ENCODE data around the gene SPACA4.
A peak's percentile ranks its signal among the peaks of the same experiment; 100 is the strongest.
"Not testable (repeated sequence)": the region's sequence is repeated elsewhere in the genome, so short reads cannot be mapped to it uniquely, and the experiment has no call there.

The SPACA4 gene

DNA sequence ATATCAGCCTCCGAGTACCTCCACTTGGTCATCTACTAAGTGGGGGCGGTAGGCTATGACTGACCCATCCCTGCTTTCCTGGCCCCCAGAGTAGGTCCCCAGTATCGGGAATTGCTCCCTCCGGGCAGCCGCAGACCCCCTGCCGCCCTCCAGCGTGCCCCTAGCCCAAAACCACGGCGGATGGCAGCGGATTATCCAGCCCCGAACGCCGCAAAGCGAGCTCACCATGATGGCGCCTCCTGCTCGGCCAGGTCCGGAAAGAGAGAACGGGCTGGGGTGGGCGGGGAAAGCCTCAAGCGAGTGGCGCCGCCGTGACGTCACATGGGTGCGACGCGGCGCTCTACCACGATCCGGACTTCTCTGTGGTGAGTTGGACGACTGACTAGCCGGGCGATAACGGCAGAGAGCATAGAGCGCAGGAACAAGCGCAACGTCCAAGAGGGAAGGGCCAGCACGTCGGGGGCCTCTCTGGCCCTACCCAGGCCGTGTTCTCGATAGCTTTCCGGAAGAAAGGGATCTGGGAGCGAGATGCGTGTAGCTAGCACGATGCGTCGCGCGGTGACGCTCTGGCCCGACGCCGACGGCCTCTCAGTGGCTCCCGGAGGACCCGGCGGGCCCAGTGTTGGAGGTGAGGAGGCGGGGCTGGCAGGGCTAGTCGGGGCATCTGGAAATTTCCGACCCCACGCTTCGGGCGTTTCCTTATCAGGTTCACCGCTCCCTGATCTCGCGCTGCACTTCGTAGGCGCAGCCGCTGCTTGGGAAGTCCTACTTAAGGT, 12.6 kb downstream of the SPACA4 start, which contains the start of the genes RPL18 and SPHK2:
Gene RPL18, minus strand, starts transcription at position 263 of the 776 bp plus-strand sequence. Its CDS starts 35 bp downstream, at position 228.
Gene SPHK2, plus strand, starts transcription at position 591 of the 776 bp plus-strand sequence. CDS start 1,009 bp downstream, outside the sequence.
- peak; percentile 98 for DNase-seq (ENCODE audit: low read depth)

DNA sequence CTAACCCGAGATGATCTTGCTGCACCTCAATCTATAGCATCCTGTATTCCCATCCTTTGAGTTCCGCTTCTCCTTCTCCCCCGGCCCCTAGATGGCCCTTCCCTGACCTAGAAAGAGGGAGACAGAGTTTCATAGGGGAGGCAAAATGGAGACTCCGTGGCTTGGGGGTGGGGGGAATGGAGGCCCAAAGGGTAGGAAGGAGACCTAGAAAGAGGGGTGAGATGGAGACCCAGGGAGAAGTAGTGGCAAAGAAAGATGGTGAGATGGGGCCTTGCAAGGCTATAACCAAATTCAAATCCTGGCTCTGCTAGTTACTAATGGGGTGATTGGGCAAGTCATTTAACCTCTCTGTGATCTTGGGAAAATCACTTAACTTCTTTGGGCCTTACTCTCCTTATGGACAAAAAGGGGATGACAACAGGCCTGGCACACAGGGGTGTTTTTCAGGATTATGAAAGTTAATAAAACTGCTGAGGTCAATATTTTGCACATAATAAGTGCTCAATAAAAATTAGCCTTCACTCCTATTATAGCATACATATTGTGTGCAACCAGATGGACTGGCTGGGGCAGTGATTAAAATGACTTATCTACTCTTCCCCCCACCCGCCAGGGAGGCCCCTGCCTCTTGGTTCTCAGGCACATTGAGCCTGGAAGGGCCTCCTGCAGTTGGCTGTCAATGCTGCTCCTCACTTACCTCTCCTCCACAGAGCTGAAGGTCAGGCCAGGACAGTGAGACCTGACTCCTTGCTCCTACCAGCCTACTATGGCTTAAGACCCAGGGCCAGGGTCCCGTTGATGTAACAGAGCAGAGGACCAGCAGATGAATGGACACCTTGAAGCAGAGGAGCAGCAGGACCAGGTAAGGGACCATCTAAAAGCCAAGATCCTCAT, 13.4 kb downstream of the SPACA4 start:
- peak; percentile 49 for DNase-seq (ENCODE audit: low read depth)

DNA sequence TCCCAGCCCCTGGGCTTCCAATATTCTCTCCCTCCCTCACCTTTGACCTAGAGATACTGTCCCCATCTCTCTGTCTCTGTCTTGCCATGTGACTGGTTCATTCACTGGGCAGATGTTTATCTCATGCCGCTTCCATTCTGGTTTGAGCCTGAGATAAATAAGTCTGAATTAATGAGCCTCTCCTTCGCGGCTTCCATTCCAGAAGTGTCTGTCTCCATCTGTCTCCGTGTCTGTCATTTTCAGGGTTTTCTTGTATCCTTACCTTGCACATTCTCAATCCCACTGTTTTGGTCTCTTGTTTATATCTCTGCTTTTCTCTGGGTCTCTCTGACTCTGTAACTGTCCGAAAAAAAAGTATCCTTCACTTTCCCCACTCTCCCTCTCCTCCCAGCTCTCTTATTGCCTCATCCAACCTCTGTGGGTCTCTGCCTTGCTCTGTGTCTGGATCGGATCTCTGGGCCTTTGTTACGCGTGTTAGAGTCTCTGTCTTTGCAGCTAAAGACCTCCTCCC, 17.1 kb downstream of the SPACA4 start:
- DNase-seq (ENCODE audit: low read depth): no peak

DNA sequence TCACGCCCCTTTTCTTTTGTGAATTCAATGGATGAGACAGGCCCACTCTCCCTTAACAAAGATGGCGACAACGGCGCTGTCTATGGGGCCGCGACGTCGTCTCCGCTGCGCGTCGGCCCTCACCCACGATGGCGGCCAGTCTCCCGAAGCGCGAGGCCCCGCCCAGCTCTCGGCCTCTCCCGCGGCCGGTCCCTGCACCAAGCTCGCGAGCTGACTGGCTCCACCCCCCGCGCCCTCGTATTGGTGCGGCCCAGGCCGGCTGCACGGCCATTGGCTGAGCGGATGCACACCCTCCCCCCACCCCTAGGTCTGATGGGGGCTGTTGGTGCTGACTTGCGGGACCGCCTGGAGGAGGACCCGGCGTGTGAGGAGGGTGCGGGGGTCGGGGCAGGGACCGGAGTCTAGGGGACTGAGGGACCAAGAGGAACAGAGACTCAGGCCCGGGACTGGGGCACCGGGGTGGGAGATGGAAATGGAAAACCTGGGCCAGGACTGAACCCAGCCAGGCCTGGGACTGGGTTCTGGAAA, 17.6 kb downstream of the SPACA4 start:
- peak; percentile 97 for DNase-seq (ENCODE audit: low read depth)

DNA sequence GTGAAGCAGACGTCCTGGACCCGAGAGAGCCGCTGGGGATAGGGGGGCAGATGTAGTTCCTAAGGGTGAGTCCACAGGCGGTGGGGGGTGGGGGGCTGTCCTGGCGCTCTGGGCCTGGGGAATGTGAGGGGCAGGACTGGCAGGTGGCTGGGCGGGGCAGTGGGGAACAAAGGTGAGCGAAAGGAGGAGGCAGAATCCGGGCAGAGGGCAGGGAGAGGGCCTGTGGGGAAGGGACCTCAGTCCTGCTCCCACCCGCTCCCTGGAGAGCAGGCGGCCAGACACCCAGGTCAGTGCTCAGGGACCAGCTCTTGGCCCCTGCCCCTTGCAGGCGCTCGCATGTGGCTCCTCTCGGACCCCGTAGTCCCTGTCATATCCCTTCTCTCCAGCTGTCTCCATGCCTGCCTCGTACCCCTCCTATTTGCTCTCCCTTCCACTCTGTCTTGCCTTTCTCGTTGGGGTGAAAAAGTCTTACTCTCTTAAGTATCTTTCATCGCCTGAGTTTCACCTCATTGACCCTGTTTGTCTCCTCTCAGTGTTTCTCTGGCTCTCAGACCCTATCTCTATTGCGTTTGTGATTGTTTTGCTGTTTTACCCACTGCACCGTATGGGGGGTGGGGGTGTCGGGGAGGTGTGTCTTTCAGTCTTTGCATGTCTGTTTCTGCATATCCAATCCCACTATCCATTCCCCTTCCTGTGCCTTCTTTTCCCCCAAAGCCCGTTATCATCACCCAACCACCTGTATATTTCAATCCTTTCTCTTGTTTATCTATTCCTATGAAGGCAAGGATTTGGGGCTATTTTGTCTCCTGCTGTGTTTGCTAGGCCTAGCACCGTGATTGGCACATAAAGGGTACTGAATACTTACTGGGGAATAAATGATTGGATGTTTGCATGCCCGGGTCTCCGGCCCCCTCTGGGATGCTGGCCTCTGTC, 18.5 kb downstream of the SPACA4 start:
- DNase-seq (ENCODE audit: low read depth): no peak

DNA sequence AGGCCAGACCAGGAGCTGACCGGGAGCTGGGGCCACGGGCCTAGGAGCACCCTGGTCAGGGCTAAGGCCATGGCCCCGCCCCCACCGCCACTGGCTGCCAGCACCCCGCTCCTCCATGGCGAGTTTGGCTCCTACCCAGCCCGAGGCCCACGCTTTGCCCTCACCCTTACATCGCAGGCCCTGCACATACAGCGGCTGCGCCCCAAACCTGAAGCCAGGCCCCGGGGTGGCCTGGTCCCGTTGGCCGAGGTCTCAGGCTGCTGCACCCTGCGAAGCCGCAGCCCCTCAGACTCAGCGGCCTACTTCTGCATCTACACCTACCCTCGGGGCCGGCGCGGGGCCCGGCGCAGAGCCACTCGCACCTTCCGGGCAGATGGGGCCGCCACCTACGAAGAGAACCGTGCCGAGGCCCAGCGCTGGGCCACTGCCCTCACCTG, 19.4 kb downstream of the SPACA4 start:
- no peak for DNase-seq (ENCODE audit: low read depth)

DNA sequence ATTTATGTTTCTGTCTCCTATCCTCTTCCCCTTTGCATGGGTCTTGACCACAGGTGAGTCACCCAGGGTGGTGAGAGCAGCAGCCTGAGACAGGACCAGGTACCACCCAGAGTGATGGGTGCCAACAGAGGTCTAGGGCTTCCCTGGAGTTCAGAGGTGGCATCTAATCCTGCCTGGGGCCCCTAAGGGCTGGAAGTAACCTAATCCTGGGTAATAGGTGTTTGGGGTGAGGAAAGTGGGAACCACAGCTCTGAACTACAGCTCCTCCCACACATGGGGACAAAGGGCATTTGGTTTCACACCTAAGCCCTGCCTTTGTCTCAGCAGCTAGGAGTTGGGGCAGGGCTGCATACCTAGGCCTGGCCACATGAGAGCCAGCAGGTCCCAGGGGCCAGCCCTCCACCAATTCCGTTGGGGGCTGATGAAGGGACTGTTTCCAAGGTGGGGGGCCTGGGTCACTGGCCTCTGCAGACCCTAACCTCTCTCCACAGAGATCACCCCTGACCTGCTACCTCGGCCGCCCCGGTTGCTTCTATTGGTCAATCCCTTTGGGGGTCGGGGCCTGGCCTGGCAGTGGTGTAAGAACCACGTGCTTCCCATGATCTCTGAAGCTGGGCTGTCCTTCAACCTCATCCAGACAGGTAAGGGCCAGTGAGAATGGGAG, 20.8 kb downstream of the SPACA4 start:
- peak; percentile 37 for DNase-seq (ENCODE audit: low read depth)

DNA sequence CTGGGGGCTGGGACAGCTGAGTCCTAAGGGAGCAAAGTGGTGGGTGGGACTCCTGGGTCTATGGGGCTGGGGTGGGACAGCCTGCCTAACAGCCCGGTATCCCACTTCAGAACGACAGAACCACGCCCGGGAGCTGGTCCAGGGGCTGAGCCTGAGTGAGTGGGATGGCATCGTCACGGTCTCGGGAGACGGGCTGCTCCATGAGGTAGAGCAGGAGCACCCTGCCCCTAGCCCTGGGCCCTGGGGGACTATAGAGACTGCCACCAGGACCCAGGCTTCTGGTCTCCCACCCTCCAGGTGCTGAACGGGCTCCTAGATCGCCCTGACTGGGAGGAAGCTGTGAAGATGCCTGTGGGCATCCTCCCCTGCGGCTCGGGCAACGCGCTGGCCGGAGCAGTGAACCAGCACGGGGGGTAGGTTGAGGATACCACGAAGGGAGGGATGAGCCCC, 21.3 kb downstream of the SPACA4 start:
- no peak for DNase-seq (ENCODE audit: low read depth)

DNA sequence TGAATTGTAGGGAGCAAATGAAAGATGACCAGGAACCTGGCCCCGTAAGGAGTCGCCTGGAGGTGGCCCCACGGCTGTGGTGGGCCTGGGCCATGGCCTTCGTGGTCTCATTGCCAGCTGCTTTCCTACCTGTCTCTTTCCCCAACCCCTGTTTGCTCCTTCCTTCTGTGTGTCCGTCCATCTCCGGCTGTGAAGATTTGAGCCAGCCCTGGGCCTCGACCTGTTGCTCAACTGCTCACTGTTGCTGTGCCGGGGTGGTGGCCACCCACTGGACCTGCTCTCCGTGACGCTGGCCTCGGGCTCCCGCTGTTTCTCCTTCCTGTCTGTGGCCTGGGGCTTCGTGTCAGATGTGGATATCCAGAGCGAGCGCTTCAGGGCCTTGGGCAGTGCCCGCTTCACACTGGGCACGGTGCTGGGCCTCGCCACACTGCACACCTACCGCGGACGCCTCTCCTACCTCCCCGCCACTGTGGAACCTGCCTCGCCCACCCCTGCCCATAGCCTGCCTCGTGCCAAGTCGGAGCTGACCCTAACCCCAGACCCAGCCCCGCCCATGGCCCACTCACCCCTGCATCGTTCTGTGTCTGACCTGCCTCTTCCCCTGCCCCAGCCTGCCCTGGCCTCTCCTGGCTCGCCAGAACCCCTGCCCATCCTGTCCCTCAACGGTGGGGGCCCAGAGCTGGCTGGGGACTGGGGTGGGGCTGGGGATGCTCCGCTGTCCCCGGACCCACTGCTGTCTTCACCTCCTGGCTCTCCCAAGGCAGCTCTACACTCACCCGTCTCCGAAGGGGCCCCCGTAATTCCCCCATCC, 22.1 kb downstream of the SPACA4 start:
- no peak for DNase-seq (ENCODE audit: low read depth)

DNA sequence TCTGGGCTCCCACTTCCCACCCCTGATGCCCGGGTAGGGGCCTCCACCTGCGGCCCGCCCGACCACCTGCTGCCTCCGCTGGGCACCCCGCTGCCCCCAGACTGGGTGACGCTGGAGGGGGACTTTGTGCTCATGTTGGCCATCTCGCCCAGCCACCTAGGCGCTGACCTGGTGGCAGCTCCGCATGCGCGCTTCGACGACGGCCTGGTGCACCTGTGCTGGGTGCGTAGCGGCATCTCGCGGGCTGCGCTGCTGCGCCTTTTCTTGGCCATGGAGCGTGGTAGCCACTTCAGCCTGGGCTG, 22.7 kb downstream of the SPACA4 start:
- DNase-seq (ENCODE audit: low read depth): no peak

DNA sequence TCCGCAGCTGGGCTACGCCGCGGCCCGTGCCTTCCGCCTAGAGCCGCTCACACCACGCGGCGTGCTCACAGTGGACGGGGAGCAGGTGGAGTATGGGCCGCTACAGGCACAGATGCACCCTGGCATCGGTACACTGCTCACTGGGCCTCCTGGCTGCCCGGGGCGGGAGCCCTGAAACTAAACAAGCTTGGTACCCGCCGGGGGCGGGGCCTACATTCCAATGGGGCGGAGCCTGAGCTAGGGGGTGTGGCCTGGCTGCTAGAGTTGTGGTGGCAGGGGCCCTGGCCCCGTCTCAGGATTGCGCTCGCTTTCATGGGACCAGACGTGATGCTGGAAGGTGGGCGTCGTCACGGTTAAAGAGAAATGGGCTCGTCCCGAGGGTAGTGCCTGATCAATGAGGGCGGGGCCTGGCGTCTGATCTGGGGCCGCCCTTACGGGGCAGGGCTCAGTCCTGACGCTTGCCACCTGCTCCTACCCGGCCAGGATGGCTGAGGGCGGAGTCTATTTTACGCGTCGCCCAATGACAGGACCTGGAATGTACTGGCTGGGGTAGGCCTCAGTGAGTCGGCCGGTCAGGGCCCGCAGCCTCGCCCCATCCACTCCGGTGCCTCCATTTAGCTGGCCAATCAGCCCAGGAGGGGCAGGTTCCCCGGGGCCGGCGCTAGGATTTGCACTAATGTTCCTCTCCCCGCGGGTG, 23.2 kb downstream of the SPACA4 start:
- no peak for DNase-seq (ENCODE audit: low read depth)

DNA sequence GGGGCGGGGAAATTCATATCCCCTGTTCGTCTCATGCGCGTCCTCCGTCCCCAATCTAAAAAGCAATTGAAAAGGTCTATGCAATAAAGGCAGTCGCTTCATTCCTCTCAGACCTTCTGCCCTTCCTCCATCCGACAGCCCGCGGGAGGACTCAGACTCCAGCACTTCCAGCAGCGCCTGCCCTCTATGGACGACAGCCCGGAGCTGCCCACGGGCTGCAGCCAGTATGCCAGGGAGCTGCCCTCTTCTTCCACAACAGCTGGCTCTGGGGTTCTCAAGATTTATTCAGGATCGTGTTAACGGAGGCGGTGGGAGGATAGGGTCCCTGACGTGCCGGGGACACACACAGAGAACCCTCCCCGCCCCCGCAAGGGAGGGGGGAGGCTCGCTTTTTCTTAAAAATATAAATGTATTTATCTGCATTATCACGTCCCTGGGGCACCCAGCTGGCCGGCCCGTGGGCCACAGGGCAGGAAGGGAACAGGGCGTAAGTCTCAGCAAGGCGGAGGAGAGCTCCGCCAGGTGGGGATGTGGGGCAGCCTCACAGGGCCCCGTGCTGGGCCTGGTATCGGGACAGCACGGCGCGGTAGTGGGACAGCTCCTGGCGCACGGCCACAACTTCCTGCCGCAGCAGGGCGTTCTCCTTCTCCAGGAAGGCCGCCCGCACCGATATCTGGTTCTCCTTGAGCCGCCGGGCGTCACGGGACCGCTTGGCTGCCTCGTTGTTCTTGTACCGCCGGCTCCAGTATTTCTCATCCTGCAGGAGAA, 23.9 kb downstream of the SPACA4 start:
- no peak for DNase-seq (ENCODE audit: low read depth)

DNA sequence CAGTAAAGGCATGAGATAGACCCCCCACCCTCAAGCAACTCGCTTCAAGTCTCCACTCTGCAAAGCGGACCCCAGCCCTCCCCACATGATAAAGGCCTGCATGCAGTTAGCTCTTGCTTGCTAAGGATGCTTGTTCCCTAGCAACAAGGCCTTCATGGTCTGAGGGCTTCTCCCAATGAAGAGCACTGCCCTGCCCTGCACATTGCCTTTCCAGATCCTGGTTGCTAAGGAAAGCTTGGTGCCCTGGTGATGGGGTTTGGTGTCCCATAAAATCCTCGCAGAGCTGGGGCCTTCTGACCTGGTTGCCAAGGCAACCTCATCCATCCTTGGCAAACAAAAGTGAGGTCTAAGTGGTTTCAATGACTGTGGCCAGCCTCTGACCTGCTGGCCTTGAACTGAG, 24.7 kb downstream of the SPACA4 start:
- DNase-seq (ENCODE audit: low read depth): no peak

DNA sequence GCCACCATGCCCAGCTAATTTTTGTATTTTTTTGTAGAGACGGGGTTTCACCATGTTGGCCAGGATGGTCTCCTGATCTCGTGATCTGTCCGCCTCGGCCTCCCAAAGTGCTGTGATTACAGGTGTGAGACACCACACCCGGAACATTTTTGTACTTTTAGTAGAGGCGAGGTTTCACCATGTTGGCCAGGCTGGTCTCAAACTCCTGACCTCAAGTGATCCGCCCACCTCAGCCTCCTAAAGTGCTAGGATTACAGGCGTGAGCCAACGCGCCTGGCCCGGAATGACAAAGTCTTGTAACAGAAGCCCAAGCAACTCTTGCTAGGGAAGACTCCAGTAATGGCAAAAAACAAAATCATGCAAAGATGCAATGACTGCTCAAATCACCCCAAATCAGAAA, 25.7 kb downstream of the SPACA4 start:
- DNase-seq (ENCODE audit: low read depth): not testable (repeated sequence)

DNA sequence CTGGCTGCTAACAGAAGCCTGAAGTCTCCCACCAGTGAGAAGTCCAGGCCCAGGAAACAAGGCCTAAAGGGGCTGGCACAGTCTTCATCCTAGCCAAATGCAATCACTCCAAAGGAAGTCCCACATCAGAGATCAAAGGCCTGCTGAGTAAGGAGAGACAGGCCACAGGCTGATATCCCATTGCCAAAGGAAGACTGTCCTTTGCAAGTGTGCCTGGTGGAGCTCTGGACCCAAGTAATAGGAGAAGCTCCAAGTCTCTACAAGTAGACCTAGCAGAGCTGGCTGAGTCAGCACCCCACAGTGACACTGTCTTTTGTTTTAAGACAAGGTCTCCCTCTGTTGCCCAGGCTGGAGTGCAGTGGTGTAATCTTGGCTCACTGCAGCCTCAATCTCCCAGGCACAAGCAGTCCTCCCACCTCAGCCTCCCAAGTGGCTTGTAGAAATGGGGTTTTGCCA, 26.2 kb downstream of the SPACA4 start:
- peak; percentile 50 for DNase-seq (ENCODE audit: low read depth)

DNA sequence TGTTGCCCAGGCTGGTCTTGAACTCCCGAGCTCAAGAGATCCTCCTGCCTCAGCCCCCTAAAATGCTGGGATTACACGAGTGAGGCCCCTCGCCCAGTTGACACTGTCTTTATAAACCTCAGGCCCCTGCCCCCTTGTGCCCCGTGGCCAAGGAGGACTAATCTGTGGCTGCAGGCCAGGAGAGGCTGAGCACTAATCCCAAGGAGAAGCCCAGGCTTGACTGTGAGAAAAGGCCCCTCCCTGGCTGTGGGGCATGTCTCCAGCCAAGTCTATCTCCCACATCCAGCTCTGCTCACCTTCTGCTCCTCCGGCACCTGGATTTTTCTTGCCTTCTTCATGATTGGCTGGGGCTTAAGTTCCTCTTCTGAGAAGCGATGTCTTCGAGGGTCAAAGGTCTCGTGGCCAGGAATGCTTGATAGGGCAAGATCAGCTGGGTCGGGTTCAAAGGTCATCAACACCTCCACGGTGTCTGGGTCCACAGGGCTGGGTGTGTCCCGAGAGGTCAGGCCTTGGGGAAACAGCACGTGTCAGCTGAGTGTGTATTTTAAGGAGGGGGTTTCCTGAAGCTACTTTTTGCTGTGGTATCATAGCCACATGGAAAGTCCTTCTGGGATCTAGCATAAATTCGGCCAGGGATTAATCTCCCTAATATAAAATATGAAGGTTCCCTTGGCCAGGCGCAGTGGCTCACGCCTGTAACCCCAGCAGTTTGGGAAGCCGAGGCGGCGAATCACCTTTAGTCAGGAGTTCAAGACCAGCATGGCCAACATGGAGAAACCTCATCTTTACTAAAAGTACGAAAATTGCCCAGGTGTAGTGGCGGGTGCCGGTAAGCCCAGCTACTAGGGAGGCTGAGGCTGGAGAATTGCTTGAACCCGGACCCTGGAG, 26.9 kb downstream of the SPACA4 start:
- no peak for DNase-seq (ENCODE audit: low read depth)

DNA sequence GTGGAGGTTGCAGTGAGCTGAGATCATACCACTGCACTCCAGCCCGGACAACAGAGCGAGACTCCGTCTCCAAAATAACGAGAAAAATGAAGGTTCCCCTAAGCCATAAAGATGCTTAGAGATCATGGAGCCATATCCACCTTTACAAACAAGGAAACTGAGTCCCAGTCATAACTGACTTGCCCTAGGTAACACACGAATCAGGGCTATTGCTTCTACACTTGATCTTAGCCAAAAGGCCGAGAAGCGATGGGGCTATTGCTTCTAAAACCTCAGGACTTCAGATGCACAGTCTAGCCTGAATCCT, 27.4 kb downstream of the SPACA4 start:
- DNase-seq (ENCODE audit: low read depth): no peak
